ENCODE data around the gene LEUTX. TPM values are rescaled to one million over a fixed set of nuclear protein-coding genes. Genes with fewer than 3 reads are reported as not detected.

LEUTX gene
- not detected in 2 replicates for total RNA-seq (ENCODE audit: low replicate concordance)
- long read RNA-seq: 0 reads

- H3K4me1 Mint-ChIP-seq (ENCODE audit: unreplicated experiment): no peaks in the 10 kb centered on the region
- TF ChIP-seq CTCF (conservative IDR thresholded peaks at IDR 0.05): no peak
- peaks cover 39% of the 10 kb centered on the region for H3K27me3 Mint-ChIP-seq
- DNase-seq (ENCODE audit: extremely low spot score, unreplicated experiment): no peak
- H3K9me3 Mint-ChIP-seq: no peaks in the 10 kb centered on the region
- no peaks in the 10 kb centered on the region for H3K36me3 Mint-ChIP-seq
- no peak within 1 kb of the TSS for H3K27ac Mint-ChIP-seq
- H3K4me3 Mint-ChIP-seq: no peak within 1 kb of the TSS
Measured at GRCh38 chr19:39778763-39779162, at the start of gene LEUTX. LEUTX (plus strand) TSS chr19:39778854; CDS start chr19:39778921, 67 bp downstream.

- TF ChIP-seq CTCF (conservative IDR thresholded peaks at IDR 0.05): no peak
- Mint-ChIP-seq H3K4me3 (no peak overlapping the region), H3K9me3 (no peaks in the 10 kb centered on the region), H3K27ac (no peak overlapping the region), H3K4me1 (ENCODE audit: unreplicated experiment) (no peaks in the 10 kb centered on the region), H3K27me3 (peaks cover 48% of the 10 kb centered on the region), H3K36me3 (no peaks in the 10 kb centered on the region)
- no peak for DNase-seq (ENCODE audit: extremely low spot score, unreplicated experiment)
Measured at GRCh38 chr19:39729594-39729993, 49.1 kb upstream of the LEUTX start.

GRCh38 chr19:39731685-39732084 is 47.0 kb upstream of the LEUTX start:
- no peak overlapping the region for H3K27ac Mint-ChIP-seq
- no peaks in the 10 kb centered on the region for H3K4me1 Mint-ChIP-seq (ENCODE audit: unreplicated experiment)
- no peak for TF ChIP-seq CTCF (conservative IDR thresholded peaks at IDR 0.05)
- no peak overlapping the region for H3K4me3 Mint-ChIP-seq
- DNase-seq (ENCODE audit: extremely low spot score, unreplicated experiment): no peak
- H3K36me3 Mint-ChIP-seq: no peaks in the 10 kb centered on the region
- peaks cover 36% of the 10 kb centered on the region for H3K27me3 Mint-ChIP-seq
- H3K9me3 Mint-ChIP-seq: no peaks in the 10 kb centered on the region

GRCh38 chr19:39733841-39734240 is 44.8 kb upstream of the LEUTX start:
- Mint-ChIP-seq H3K4me3 (no peak overlapping the region), H3K27ac (no peak overlapping the region), H3K27me3 (peaks cover 35% of the 10 kb centered on the region), H3K4me1 (ENCODE audit: unreplicated experiment) (no peaks in the 10 kb centered on the region), H3K36me3 (no peaks in the 10 kb centered on the region), H3K9me3 (no peaks in the 10 kb centered on the region)
- DNase-seq (ENCODE audit: extremely low spot score, unreplicated experiment): no peak
- TF ChIP-seq CTCF (conservative IDR thresholded peaks at IDR 0.05): no peak

GRCh38 chr19:39735688-39736087 is 43.0 kb upstream of the LEUTX start:
- H3K4me3 Mint-ChIP-seq: no peak overlapping the region
- no peak overlapping the region for H3K27ac Mint-ChIP-seq
- no peak for DNase-seq (ENCODE audit: extremely low spot score, unreplicated experiment)
- H3K27me3 Mint-ChIP-seq: peaks cover 33% of the 10 kb centered on the region
- H3K36me3 Mint-ChIP-seq: no peaks in the 10 kb centered on the region
- no peaks in the 10 kb centered on the region for H3K9me3 Mint-ChIP-seq
- H3K4me1 Mint-ChIP-seq (ENCODE audit: unreplicated experiment): no peaks in the 10 kb centered on the region
- no peak for TF ChIP-seq CTCF (conservative IDR thresholded peaks at IDR 0.05)

GRCh38 chr19:39736088-39736487 is 42.6 kb upstream of the LEUTX start:
- no peak for TF ChIP-seq CTCF (conservative IDR thresholded peaks at IDR 0.05)
- no peaks in the 10 kb centered on the region for H3K36me3 Mint-ChIP-seq
- DNase-seq (ENCODE audit: extremely low spot score, unreplicated experiment): no peak
- H3K4me3 Mint-ChIP-seq: no peak overlapping the region
- no peaks in the 10 kb centered on the region for H3K9me3 Mint-ChIP-seq
- H3K4me1 Mint-ChIP-seq (ENCODE audit: unreplicated experiment): no peaks in the 10 kb centered on the region
- peaks cover 31% of the 10 kb centered on the region for H3K27me3 Mint-ChIP-seq
- no peak overlapping the region for H3K27ac Mint-ChIP-seq

Measured in type B pancreatic cell (in vitro differentiated cells).